ENCODE measurements around the gene ZDHHC11.
A peak's percentile ranks its signal among the peaks of the same experiment; 100 is the strongest.

Gene ZDHHC11

GRCh38 chr5:876398-877365, 25.9 kb upstream of the ZDHHC11 start:
- Histone ChIP-seq H2BK120ac (ENCODE audit: insufficient read depth, low read length, poor library complexity) (no peak overlapping the region), H2BK12ac (ENCODE audit: low read length) (no peak overlapping the region), H4K91ac (ENCODE audit: low read depth, low read length) (no peak overlapping the region), H2BK5ac (ENCODE audit: low read depth, low read length, poor library complexity) (no peak overlapping the region), H3K23ac (ENCODE audit: low read length) (no peak overlapping the region), H4K8ac (ENCODE audit: low read depth, low read length) (no peak overlapping the region), H3K27ac (ENCODE audit: low read depth, low read length) (no peak overlapping the region), H3K4me3 (ENCODE audit: low read depth, low read length) (no peak overlapping the region), H3K4ac (ENCODE audit: low read depth, low read length) (no peak overlapping the region), H3K79me1 (ENCODE audit: low read length) (no peaks in the 10 kb centered on the region), H3K9ac (ENCODE audit: low read length) (no peak overlapping the region), H2AK5ac (ENCODE audit: low read length) (no peak overlapping the region), H3K27me3 (ENCODE audit: insufficient read depth, low read length) (no peaks in the 10 kb centered on the region), H3K79me2 (ENCODE audit: control insufficient read depth, insufficient read depth, low read length, poor library complexity) (no peaks in the 10 kb centered on the region), H2AFZ (ENCODE audit: insufficient read depth, low read length, poor library complexity) (no peak overlapping the region), H3K4me1 (ENCODE audit: control insufficient read depth in 1 of 2, insufficient read depth in 2 of 2, low read length in 2 of 2) (no peaks in the 10 kb centered on the region), H4K12ac (ENCODE audit: low read depth, low read length) (no peak overlapping the region), H3K4me2 (ENCODE audit: low read length) (no peak overlapping the region), H3K18ac (ENCODE audit: low read length) (no peak overlapping the region), H3K36me3 (ENCODE audit: control insufficient read depth in 1 of 2, insufficient read depth in 2 of 2, low read length in 2 of 2) (peaks cover 57 to 67% of the 10 kb centered on the region in 2 experiments), H3K9me3 (ENCODE audit: insufficient read depth, low read depth, low read length) (peaks cover 3% of the 10 kb centered on the region), H3K14ac (ENCODE audit: low read length) (no peak overlapping the region)
- no peak for DNase-seq
- no CpG with 5 or more reads among the region's 28 CpGs for WGBS (ENCODE audit: extremely low coverage, insufficient coverage, insufficient read length)

DNA sequence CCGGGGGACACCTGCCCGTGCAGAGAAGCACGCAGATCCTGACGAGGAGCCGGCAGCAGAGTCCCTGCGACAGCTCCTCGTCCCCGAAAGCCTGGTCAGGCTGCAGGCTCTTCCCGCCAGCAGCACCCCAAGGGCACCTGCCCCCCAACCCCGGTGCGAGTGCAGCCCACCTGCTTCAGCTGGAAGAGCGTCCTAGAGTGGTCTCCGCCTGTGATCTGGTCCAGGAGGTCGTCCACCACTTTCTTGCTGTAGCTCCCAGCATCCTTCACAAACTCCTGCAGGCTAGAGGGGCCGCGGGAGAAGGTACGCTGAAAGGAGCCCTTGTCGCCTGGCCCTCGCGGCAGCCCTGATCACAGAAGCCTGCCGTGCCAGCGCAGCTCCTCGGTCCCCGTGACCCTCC, 25.1 kb upstream of the ZDHHC11 start:
- no CpG with 5 or more reads among the region's 24 CpGs for WGBS (ENCODE audit: extremely low coverage, insufficient coverage, insufficient read length)
- H3K79me1 ChIP-seq (ENCODE audit: low read length), result no peaks in the 10 kb centered on the region
- H3K36me3 ChIP-seq (ENCODE audit: control insufficient read depth in 1 of 2, insufficient read depth in 2 of 2, low read length in 2 of 2), result peaks cover 54 to 67% of the 10 kb centered on the region in 2 experiments
- no peaks in the 10 kb centered on the region for H3K79me2 ChIP-seq (ENCODE audit: control insufficient read depth, insufficient read depth, low read length, poor library complexity)
- no peak for DNase-seq
- no peak overlapping the region for H2AK5ac ChIP-seq (ENCODE audit: low read length)
- H3K9ac ChIP-seq (ENCODE audit: low read length), result no peak overlapping the region
- H2AFZ ChIP-seq (ENCODE audit: insufficient read depth, low read length, poor library complexity), result no peak overlapping the region
- no peak overlapping the region for H2BK12ac ChIP-seq (ENCODE audit: low read length)
- H3K4me3 ChIP-seq (ENCODE audit: low read depth, low read length), result no peak overlapping the region
- H4K12ac ChIP-seq (ENCODE audit: low read depth, low read length), result no peak overlapping the region
- peaks cover 3% of the 10 kb centered on the region for H3K9me3 ChIP-seq (ENCODE audit: insufficient read depth, low read depth, low read length)
- no peak overlapping the region for H3K4me2 ChIP-seq (ENCODE audit: low read length)
- H3K4ac ChIP-seq (ENCODE audit: low read depth, low read length), result no peak overlapping the region
- no peak overlapping the region for H4K8ac ChIP-seq (ENCODE audit: low read depth, low read length)
- H3K14ac ChIP-seq (ENCODE audit: low read length), result no peak overlapping the region
- no peak overlapping the region for H3K27ac ChIP-seq (ENCODE audit: low read depth, low read length)
- H3K18ac ChIP-seq (ENCODE audit: low read length), result no peak overlapping the region
- no peak overlapping the region for H4K91ac ChIP-seq (ENCODE audit: low read depth, low read length)
- H2BK120ac ChIP-seq (ENCODE audit: insufficient read depth, low read length, poor library complexity), result no peak overlapping the region
- no peaks in the 10 kb centered on the region for H3K27me3 ChIP-seq (ENCODE audit: insufficient read depth, low read length)
- no peak overlapping the region for H2BK5ac ChIP-seq (ENCODE audit: low read depth, low read length, poor library complexity)
- H3K4me1 ChIP-seq (ENCODE audit: control insufficient read depth in 1 of 2, insufficient read depth in 2 of 2, low read length in 2 of 2), result no peaks in the 10 kb centered on the region
- no peak overlapping the region for H3K23ac ChIP-seq (ENCODE audit: low read length)

DNA sequence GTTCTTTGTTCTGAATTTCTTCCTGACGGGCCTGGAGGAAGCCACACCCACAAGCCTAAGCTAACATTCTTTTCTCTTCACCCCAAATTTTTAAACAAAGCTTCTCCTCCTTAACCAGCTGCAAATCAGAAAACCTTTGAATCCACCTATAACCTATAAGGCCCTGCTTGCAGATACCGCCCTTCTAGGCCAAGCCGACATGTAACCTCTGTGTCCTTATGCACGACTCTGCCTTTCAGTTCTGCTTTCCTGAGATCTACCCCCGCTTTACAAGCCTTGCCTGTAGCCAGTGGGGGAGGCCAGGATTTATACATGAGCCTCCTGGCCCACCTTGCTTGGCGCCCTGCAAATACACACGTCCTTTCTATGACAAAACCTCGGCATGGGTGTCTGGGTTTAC, 22.5 kb upstream of the ZDHHC11 start:
- no CpG with 5 or more reads among the region's 8 CpGs for WGBS (ENCODE audit: extremely low coverage, insufficient coverage, insufficient read length)

DNA sequence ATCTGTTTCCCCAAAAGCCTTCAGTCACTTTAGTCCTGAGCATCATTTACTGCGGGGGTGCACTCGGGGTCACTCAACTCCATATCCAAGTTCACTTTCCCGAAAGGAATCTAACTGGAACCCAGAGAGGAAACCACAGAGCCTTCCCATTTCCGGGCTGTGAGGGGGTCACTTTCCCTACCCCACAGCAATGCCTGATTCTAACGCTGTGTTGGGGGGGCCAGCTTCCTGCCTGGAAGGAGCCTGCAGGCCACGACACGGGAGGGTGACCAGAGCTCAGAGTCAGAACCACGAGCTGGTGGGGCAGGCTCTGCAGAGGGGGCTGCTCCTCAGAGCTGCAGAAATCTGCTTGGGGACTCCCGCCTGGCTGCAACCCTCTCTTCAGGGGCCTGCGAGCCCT, 21.5 kb upstream of the ZDHHC11 start:
- no peak overlapping the region for H3K9ac ChIP-seq (ENCODE audit: low read length)
- no peak overlapping the region for H3K23ac ChIP-seq (ENCODE audit: low read length)
- no peak overlapping the region for H3K4ac ChIP-seq (ENCODE audit: low read depth, low read length)
- H3K27ac ChIP-seq (ENCODE audit: low read depth, low read length), result no peak overlapping the region
- no peaks in the 10 kb centered on the region for H3K79me2 ChIP-seq (ENCODE audit: control insufficient read depth, insufficient read depth, low read length, poor library complexity)
- H3K27me3 ChIP-seq (ENCODE audit: insufficient read depth, low read length), result no peaks in the 10 kb centered on the region
- no peak overlapping the region for H4K12ac ChIP-seq (ENCODE audit: low read depth, low read length)
- H3K4me2 ChIP-seq (ENCODE audit: low read length), result no peak overlapping the region
- no peak overlapping the region for H4K8ac ChIP-seq (ENCODE audit: low read depth, low read length)
- H2BK5ac ChIP-seq (ENCODE audit: low read depth, low read length, poor library complexity), result no peak overlapping the region
- WGBS (ENCODE audit: extremely low coverage, insufficient coverage, insufficient read length), result no CpG with 5 or more reads among the region's 10 CpGs
- DNase-seq, result no peak
- no peak overlapping the region for H3K14ac ChIP-seq (ENCODE audit: low read length)
- no peak overlapping the region for H3K18ac ChIP-seq (ENCODE audit: low read length)
- H2AK5ac ChIP-seq (ENCODE audit: low read length), result no peak overlapping the region
- peak overlapping the region; percentile 23 for H3K4me3 ChIP-seq (ENCODE audit: low read depth, low read length)
- peaks cover 67 to 88% of the 10 kb centered on the region in 2 experiments for H3K36me3 ChIP-seq (ENCODE audit: control insufficient read depth in 1 of 2, insufficient read depth in 2 of 2, low read length in 2 of 2)
- no peaks in the 10 kb centered on the region for H3K4me1 ChIP-seq (ENCODE audit: control insufficient read depth in 1 of 2, insufficient read depth in 2 of 2, low read length in 2 of 2)
- no peaks in the 10 kb centered on the region for H3K79me1 ChIP-seq (ENCODE audit: low read length)
- H3K9me3 ChIP-seq (ENCODE audit: insufficient read depth, low read depth, low read length), result peaks cover 1% of the 10 kb centered on the region
- H4K91ac ChIP-seq (ENCODE audit: low read depth, low read length), result no peak overlapping the region
- H2BK12ac ChIP-seq (ENCODE audit: low read length), result no peak overlapping the region
- no peak overlapping the region for H2BK120ac ChIP-seq (ENCODE audit: insufficient read depth, low read length, poor library complexity)
- H2AFZ ChIP-seq (ENCODE audit: insufficient read depth, low read length, poor library complexity), result no peak overlapping the region

More for the DNA sequence above, 22.5 kb upstream of the ZDHHC11 start:
- Histone ChIP-seq H3K9me3 (ENCODE audit: insufficient read depth, low read depth, low read length) (peaks cover 4% of the 10 kb centered on the region), H3K36me3 (ENCODE audit: control insufficient read depth in 1 of 2, insufficient read depth in 2 of 2, low read length in 2 of 2) (peaks cover 68 to 87% of the 10 kb centered on the region in 2 experiments), H3K4me3 (ENCODE audit: low read depth, low read length) (no peak overlapping the region), H2AK5ac (ENCODE audit: low read length) (no peak overlapping the region), H2BK12ac (ENCODE audit: low read length) (no peak overlapping the region), H3K23ac (ENCODE audit: low read length) (no peak overlapping the region), H4K8ac (ENCODE audit: low read depth, low read length) (no peak overlapping the region), H3K4ac (ENCODE audit: low read depth, low read length) (no peak overlapping the region), H2BK120ac (ENCODE audit: insufficient read depth, low read length, poor library complexity) (no peak overlapping the region), H2AFZ (ENCODE audit: insufficient read depth, low read length, poor library complexity) (no peak overlapping the region), H3K79me1 (ENCODE audit: low read length) (no peaks in the 10 kb centered on the region), H3K9ac (ENCODE audit: low read length) (no peak overlapping the region), H3K4me1 (ENCODE audit: control insufficient read depth in 1 of 2, insufficient read depth in 2 of 2, low read length in 2 of 2) (no peaks in the 10 kb centered on the region), H3K14ac (ENCODE audit: low read length) (no peak overlapping the region), H2BK5ac (ENCODE audit: low read depth, low read length, poor library complexity) (no peak overlapping the region), H3K27me3 (ENCODE audit: insufficient read depth, low read length) (no peaks in the 10 kb centered on the region), H3K18ac (ENCODE audit: low read length) (no peak overlapping the region), H3K4me2 (ENCODE audit: low read length) (no peak overlapping the region), H4K91ac (ENCODE audit: low read depth, low read length) (no peak overlapping the region), H3K27ac (ENCODE audit: low read depth, low read length) (no peak overlapping the region), H4K12ac (ENCODE audit: low read depth, low read length) (no peak overlapping the region), H3K79me2 (ENCODE audit: control insufficient read depth, insufficient read depth, low read length, poor library complexity) (no peaks in the 10 kb centered on the region)
- DNase-seq, result no peak
